Activated T-helper 1 cell treated with anti-CD3 and anti-CD28 coated beads, Interleukin-2, amount 50 U/mL, for 16 hours (primary cell): ENCODE results near the gene TNFAIP3.
A peak's percentile ranks its signal among the peaks of the same experiment; 100 is the strongest.

Experiments
- DNase-seq, 2 donors: peaks; one replicate each; pipeline ENCODE4 v3.0.0-alpha.2; 2020; ENCODE audit warnings: low read depth in 1 of 2, low spot score in 1 of 2

Gene TNFAIP3

DNA sequence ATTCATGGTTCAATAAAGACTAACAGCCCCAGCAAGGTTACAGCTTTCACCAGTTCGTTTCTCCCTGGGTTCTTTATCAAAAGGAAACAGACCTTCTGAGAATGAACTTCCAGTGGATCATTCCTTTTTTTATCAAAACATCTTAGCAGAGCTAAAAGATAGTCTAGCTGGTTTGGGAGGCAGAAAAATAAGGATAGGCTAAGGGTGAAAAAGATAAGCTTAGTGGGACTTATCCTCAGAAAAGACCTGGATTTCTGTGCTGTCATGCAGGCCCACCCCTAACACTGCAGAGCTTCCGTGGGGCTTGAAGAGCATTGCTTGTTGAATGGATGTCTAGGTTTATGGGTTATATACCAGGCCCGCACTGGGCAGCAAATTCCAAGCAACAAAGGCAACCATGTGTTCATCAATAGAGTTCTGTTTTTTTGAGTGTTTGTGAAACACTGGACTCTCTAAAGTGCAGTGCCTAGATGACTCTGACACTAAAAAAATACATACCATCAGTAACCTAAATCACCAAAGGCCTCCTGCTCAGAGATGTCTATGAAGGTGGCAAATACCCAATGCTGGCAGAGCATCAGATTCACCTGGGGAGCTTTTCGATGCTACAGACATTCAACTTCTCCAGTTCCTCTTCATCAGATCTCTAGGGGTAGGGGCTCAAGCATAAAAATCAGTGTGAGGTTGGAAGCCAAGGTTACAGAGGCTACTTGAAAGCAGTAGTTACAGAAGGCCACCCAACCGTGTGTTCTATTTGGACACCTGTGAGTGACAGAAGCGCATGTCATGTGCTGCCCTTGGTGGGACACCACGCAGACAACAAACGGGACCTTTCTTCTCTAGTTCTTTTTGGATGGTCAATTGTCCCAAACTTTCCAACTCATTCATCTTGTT lies 53.0 kb downstream of the TNFAIP3 start:
- no peak for DNase-seq

DNA sequence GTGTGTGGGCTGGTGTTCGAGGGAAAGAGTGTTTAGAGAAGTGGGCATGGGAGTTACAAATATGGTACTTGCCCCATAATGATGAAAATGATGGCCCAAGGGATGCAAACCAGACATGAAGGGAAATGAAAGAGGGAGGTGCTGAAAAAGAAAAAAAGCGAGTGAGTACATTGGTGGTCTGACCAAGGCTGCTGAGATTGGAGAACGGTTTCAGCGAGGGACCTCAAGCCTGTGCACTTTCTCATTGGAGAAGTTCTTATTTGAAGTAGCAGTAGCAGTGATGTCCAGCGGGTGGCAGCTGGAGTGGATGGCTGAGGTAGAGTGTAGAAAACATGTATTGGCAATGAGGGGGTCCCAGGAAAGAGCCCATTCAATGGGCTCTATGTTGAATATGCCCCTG lies 54.8 kb downstream of the TNFAIP3 start:
- DNase-seq: no peak

DNA sequence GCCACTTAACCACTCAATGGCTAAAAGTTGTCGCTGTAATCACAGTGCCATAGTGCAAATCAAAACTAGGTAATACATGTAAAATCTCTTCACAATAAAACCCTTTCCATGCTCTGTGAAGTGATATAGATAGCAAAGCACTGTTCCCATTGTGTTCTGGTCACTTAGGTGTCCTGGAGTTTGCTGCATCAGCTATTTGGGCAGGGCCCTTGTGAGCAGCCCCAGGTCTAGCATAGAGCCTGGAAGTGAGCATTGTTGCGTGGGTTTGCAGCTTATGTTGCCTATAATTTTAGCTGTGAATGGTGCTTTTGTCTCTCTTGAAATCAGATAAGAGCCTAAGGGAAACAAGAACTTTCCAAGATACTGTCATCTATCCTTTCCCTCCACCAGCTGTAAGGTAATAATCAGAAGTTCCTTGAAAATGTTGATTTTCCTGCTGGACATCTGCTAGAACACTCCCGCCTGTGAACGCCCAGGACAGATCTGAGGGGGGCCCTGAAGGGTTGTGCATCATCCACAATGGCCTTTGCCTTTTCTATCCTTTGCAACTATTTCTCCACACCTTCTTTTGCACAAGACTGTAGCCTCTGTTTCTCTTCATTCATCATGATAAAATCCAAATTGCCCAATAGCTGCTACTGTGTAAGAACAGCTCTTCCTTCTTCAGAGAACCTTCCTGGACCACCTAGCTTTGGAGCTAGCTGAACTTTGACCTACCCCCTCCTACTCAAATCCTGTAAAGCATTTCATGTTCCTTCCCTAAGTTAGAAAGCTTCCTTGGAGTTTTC lies 57.0 kb downstream of the TNFAIP3 start:
- DNase-seq: no peak

DNA sequence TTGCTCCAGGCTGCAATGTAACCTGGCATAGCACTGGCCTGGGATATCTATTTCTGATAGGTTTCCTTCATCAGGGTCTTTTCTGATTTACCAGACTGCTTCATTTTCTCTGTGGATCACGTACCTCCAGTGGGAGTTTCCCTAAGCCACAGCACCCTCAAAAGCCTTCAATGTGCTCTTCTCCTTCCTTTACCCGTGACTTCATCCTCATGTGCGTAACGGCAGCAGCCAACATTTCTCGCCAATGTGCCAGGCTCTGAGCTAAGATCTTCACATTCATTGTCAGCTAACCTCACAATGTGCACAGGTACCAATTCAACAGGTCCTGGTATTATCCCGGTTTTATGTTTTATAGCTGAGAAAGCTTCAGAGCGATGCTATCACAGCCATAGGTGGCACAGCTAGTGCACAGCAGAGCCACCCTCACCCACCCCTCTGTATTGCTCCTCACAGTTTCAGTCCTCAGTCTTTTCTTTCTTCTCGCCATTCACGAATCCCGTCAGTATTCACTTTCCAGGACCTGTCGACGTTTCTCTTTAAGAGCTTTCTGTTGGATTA lies 58.2 kb downstream of the TNFAIP3 start:
- DNase-seq: no peak

DNA sequence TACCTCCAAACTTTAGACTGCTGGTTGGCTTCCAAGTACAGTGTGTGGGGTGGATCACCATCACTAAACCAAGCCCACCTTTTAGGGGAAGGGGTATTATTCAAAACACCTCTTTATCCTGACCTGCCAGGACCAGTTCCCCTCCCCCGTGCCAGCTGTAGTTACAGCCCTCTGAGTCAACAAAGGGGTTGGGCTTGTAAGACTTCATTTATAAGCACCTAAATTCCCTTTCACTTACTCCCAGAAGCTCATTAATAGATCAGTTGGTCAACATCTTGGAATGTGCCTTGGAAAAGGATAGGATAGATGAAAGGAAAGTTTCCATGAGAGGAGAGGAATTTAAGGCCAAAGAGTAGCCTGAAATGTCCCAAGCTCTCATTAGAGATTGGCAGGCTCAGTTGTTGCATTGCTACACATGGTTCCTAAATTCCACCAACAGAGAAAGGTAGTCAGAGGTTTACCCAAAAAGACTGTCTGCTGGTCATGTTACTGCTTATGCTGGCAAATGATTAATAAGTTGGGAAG lies 59.2 kb downstream of the TNFAIP3 start:
- DNase-seq: no peak

DNA sequence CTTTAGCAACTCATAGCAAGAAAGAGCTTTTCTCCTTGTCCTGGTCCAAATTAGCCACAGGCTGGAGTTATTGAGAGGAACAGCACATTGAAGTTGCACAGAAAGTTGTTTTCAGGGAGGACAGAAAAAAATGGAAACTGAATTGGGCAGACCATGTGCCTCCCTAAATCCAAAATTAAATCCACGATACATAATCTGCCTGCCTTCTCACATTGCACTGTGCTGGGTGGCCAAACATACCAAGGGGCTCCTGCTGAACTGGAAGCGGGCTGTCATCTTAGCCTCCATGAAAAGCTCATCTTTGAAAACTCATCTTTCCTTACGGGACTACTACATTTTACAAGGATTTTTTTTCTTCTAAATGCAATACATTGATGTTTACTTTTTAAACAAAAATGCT lies 59.9 kb downstream of the TNFAIP3 start:
- no peak for DNase-seq

DNA sequence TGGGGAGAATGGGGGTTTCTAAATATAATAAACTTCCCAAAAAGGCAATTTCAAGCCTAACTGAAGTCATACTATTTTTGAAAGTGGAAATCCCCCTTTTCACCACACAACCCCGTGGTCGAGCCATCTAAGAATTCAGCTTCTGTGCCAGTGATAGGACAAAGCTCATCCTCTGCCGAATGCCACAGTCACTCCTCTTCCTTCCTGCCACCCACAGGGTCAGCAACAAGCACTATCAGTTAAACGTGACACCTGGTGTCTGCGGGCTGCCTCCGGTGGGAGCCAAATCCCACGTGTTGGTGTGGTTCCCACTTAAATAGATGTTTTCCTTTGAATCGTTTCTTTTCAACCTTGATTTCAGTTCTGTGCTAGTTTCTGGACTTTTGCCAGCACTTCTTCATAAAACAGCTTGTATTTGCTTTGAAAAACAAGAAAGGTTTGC lies 60.7 kb downstream of the TNFAIP3 start:
- DNase-seq: peak; percentile 23 to 57

DNA sequence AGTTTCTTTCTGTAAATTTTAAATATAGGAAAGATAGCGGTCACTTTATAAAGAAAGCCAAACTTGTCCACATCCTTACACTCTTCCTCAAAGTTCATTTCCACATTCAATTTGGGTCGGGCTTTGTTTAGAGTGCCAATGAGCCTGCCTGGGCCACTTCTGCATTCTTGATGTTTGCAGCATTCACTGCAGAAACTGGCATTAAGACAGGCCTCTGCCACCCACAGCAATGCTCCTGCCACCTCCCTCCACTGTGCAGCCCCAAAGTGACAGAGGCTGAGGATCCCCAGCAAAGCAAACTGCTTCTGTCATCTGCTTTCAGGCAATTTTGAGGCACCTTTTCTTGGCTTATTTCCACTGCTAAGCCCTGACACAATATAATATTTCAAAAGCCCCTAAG lies 61.2 kb downstream of the TNFAIP3 start:
- DNase-seq: no peak

DNA sequence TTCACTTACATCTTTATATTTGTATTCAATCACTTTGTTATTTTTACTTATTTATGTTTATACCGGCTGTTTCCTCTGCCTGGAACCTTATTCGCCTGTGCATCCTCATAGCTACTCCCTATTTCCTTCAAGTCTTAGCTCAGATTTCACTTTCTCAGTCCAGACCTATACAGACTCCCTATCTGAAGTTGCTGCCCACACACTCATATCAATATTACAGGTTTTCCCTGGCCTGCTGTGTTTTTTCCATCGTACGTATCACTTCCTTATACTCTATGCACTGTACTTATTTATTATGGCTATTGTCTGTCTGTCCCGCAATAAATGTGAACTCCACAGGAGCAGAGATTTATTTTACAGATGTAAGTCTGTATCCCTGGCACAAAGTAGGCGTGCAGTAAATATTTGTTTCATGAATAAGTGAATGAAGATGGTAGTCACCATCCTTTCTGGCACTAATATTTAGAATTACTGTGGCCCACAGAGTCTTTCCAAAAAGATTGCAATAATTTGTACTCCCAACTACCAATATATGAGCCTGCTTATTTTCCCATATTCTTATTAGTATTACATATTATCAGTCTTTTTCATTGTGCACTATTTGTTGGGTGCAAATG lies 64.9 kb downstream of the TNFAIP3 start:
- no peak for DNase-seq
